GM23338 (cell line): ENCODE results near the gene NECTIN2. TPM values are rescaled to one million over a fixed set of nuclear protein-coding genes. Genes with fewer than 3 reads are reported as not detected.

Experiments
- ATAC-seq: fragments of 200-7000 bp; cut with Tn5 transposase; 3 replicates; pipeline ENCODE4 v1.9.1; 2020
- DNase-seq: peaks from one replicate; pipeline ENCODE4 v3.0.0-alpha.2; 2015; ENCODE audit warnings: low spot score
- H2AFZ ChIP-seq: fragments of 200-600 bp; sonication (generic); 2 replicates; pipeline ENCODE4 v1.8.0; 2016; ENCODE audit warnings: antibody characterized with exemption, mild to moderate bottlenecking, moderate library complexity
- H3F3A ChIP-seq: fragments of 200-600 bp; sonication (generic); replicated peaks from 2 replicates; pipeline ENCODE4 v1.8.0; 2017; ENCODE audit warnings: antibody characterized with exemption, mixed run types, low read depth
- H3K27ac ChIP-seq: fragments of 200-600 bp; sonication (generic); 2 replicates; pipeline ENCODE4 v1.6.1; 2016; ENCODE audit warnings: low read depth
- H3K27me3 ChIP-seq: fragments of 200-600 bp; sonication (generic); 2 replicates; pipeline ENCODE4 v1.8.0; 2016; ENCODE audit warnings: mild to moderate bottlenecking, mixed run types, moderate library complexity; ENCODE audit not compliant: insufficient read depth
- H3K36me3 ChIP-seq: fragments of 200-600 bp; sonication (generic); 2 replicates; pipeline ENCODE4 v1.8.0; 2016; ENCODE audit warnings: mild to moderate bottlenecking; ENCODE audit not compliant: insufficient read depth
- H3K4me1 ChIP-seq: fragments of 200-600 bp; sonication (generic); 2 replicates; pipeline ENCODE4 v1.8.0; 2016; ENCODE audit warnings: mild to moderate bottlenecking, moderate library complexity; ENCODE audit not compliant: insufficient read depth
- H3K4me2 ChIP-seq: fragments of 200-600 bp; sonication (generic); 2 replicates; pipeline ENCODE4 v1.7.1; 2017; ENCODE audit warnings: mixed run types
- H3K4me3 ChIP-seq: fragments of 200-600 bp; sonication (generic); 2 replicates; pipeline ENCODE4 v1.6.1; 2016; ENCODE audit warnings: mixed run types
- H3K79me2 ChIP-seq: fragments of 200-600 bp; sonication (generic); replicated peaks from 2 replicates; pipeline ENCODE4 v1.8.0; 2017; ENCODE audit warnings: mild to moderate bottlenecking; ENCODE audit not compliant: insufficient read depth
- H3K9me2 ChIP-seq: fragments of 200-600 bp; sonication (generic); 2 replicates; pipeline ENCODE4 v1.8.0; 2017; ENCODE audit not compliant: insufficient read depth
- H4K20me1 ChIP-seq: fragments of 200-600 bp; sonication (generic); replicated peaks from 2 replicates; pipeline ENCODE4 v1.8.0; 2017; ENCODE audit warnings: mild to moderate bottlenecking; ENCODE audit not compliant: insufficient read depth
- H3K27ac Mint-ChIP-seq: 2 replicates; pipeline ENCODE4 v1.8.0; 2020; ENCODE audit warnings: inconsistent platforms, mild to moderate bottlenecking, moderate library complexity, mixed read lengths
- H3K27me3 Mint-ChIP-seq: 3 replicates; pipeline ENCODE4 v1.8.0; 2022; ENCODE audit warnings: low read depth, mild to moderate bottlenecking, moderate library complexity, mixed read lengths, inconsistent platforms; ENCODE audit not compliant: insufficient read depth, poor library complexity
- H3K36me3 Mint-ChIP-seq: 3 replicates; pipeline ENCODE4 v1.8.0; 2021; ENCODE audit warnings: low read depth, mild to moderate bottlenecking, inconsistent platforms, moderate library complexity, mixed read lengths
- H3K4me1 Mint-ChIP-seq: 3 replicates; pipeline ENCODE4 v1.8.0; 2020; ENCODE audit warnings: mild to moderate bottlenecking, inconsistent platforms, mixed read lengths
- H3K4me3 Mint-ChIP-seq: 3 replicates; pipeline ENCODE4 v1.8.0; 2021; ENCODE audit warnings: moderate library complexity, mild to moderate bottlenecking, inconsistent platforms, mixed read lengths
- H3K9me3 Mint-ChIP-seq: 3 replicates; pipeline ENCODE4 v1.8.0; 2020; ENCODE audit warnings: moderate library complexity, mild to moderate bottlenecking, inconsistent platforms, mixed read lengths
- CREB1 ChIP-seq: fragments of 250-450 bp; sonication (Bioruptor Pico); IDR thresholded peaks from 2 replicates; pipeline ENCODE4 v1.5.0; 2020; ENCODE audit warnings: low read depth, mild to moderate bottlenecking, moderate library complexity
- CTCF ChIP-seq, 2 experiments: fragments of 200-600 bp in 1 of 2; sonication (generic) in 1 of 2; conservative IDR thresholded peaks; 2 replicates each; pipeline versions ENCODE4 v1.5.1 to v1.6.1; 2016 to 2017; ENCODE audit warnings: antibody characterized with exemption in 2 of 2, low read depth in 2 of 2, mild to moderate bottlenecking in 2 of 2, moderate library complexity in 1 of 2
- ETS1 ChIP-seq: IDR thresholded peaks from 2 replicates; pipeline ENCODE4 v1.6.1; 2016; ENCODE audit warnings: antibody characterized with exemption
- EZH2 ChIP-seq: fragments of 200-600 bp; sonication (generic); IDR thresholded peaks from one replicate; pipeline ENCODE4 v1.8.0; 2017; ENCODE audit warnings: antibody characterized with exemption, mild to moderate bottlenecking, low read depth; ENCODE audit not compliant: unreplicated experiment
- EZH2phosphoT487 ChIP-seq: fragments of 200-600 bp; sonication (generic); IDR thresholded peaks from one replicate; pipeline ENCODE4 v1.8.1; 2018; ENCODE audit warnings: antibody characterized with exemption; ENCODE audit not compliant: unreplicated experiment
- JUNB ChIP-seq: IDR thresholded peaks from one replicate; pipeline ENCODE4 v1.6.1; 2016; ENCODE audit warnings: antibody characterized with exemption; ENCODE audit not compliant: unreplicated experiment
- NANOG ChIP-seq: IDR thresholded peaks from 2 replicates; pipeline ENCODE4 v1.6.1; 2016; ENCODE audit warnings: antibody characterized with exemption, borderline replicate concordance
- POLR2AphosphoS5 ChIP-seq: IDR thresholded peaks from 2 replicates; pipeline ENCODE4 v1.6.1; 2016; ENCODE audit warnings: antibody characterized with exemption, low read depth
- STAT1 ChIP-seq: IDR thresholded peaks from one replicate; pipeline ENCODE4 v1.6.1; 2016; ENCODE audit warnings: antibody characterized with exemption; ENCODE audit not compliant: unreplicated experiment
- ZNF114 ChIP-seq: fragments of 250-450 bp; sonication (Bioruptor Pico); IDR thresholded peaks from 2 replicates; pipeline ENCODE4 v1.5.0; 2020; ENCODE audit warnings: mild to moderate bottlenecking, moderate library complexity
- ZNF331 ChIP-seq: fragments of 250-450 bp; sonication (Bioruptor Pico); IDR thresholded peaks from 2 replicates; pipeline ENCODE4 v1.5.0; 2020; ENCODE audit warnings: low read depth, mild to moderate bottlenecking, moderate library complexity
- ZNF462 ChIP-seq: fragments of 250-450 bp; sonication (Bioruptor Pico); IDR thresholded peaks from 2 replicates; pipeline ENCODE4 v1.5.0; 2020; ENCODE audit warnings: mild to moderate bottlenecking, moderate library complexity
- polyA plus RNA-seq: library from polyadenylated mRNA; unstranded; fragments of >200 nt; fragmentation: Nextera tagmentation; extraction: Ambion mirVana; gene quantifications from 2 replicates; pipeline ENCODE4 v1.2.1, GENCODE V29; 2016
- total RNA-seq: library from RNA; depleted of rRNA; stranded (reverse); fragments of >200 nt; shearing (Covaris generic); gene quantifications from 2 replicates; pipeline ENCODE4 v1.2.3, GENCODE V29; 2014

The NECTIN2 gene
- total and polyA plus RNA-seq, 2 experiments from 2014 or later = 109 to 230 TPM

- H3K9me3 Mint-ChIP-seq = no peaks in the 10 kb centered on the region
- Histone ChIP-seq H3K4me1 (no peaks in the 10 kb centered on the region; the same call in 1 of the 2 replicates), H3K4me2 (no peak overlapping the region), H3K79me2 (no peaks in the 10 kb centered on the region), H3K36me3 (no peaks in the 10 kb centered on the region), H3K27ac (no peak overlapping the region), H2AFZ (no peak overlapping the region), H3K9me2 (no peaks in the 10 kb centered on the region), H3F3A (no peaks in the 10 kb centered on the region), H3K27me3 (peaks cover 56% of the 10 kb centered on the region), H3K4me3 (no peak overlapping the region), H4K20me1 (0 out of 2 replicates have a peak, but pooled peaks cover 3% of the 10 kb centered on the region)
- peaks cover 35% of the 10 kb centered on the region for H3K27me3 Mint-ChIP-seq
- H3K36me3 Mint-ChIP-seq = peaks cover 19% of the 10 kb centered on the region; the same call in 2 of the 3 replicates
- H3K4me1 Mint-ChIP-seq = no peaks in the 10 kb centered on the region; the same call in 2 of the 3 replicates
- DNase-seq = no peak
- TF ChIP-seq POLR2AphosphoS5 = no peak
- H3K27ac Mint-ChIP-seq = no peak overlapping the region
- peak; percentile 26; the same call in 2 of the 3 replicates for ATAC-seq
- H3K4me3 Mint-ChIP-seq = no peak overlapping the region
Measured at GRCh38 chr19:44822670-44823372, 23.3 kb upstream of the NECTIN2 start.

- DNase-seq (no peak), ATAC-seq (no peak)
- Histone ChIP-seq H3K4me3 (no peak overlapping the region), H3K9me2 (no peaks in the 10 kb centered on the region), H3K27ac (no peak overlapping the region), H3F3A (no peaks in the 10 kb centered on the region), H4K20me1 (0 out of 2 replicates have a peak, but pooled peaks cover 3% of the 10 kb centered on the region), H2AFZ (no peak overlapping the region), H3K27me3 (peaks cover 59% of the 10 kb centered on the region), H3K4me1 (no peaks in the 10 kb centered on the region; the same call in 1 of the 2 replicates), H3K4me2 (no peak overlapping the region), H3K36me3 (no peaks in the 10 kb centered on the region), H3K79me2 (no peaks in the 10 kb centered on the region)
- H3K4me1 Mint-ChIP-seq = no peaks in the 10 kb centered on the region; the same call in 2 of the 3 replicates
- no peaks in the 10 kb centered on the region for H3K9me3 Mint-ChIP-seq
- peaks cover 35% of the 10 kb centered on the region for H3K27me3 Mint-ChIP-seq
- no peak overlapping the region; the same call in 2 of the 3 replicates for H3K4me3 Mint-ChIP-seq
- H3K27ac Mint-ChIP-seq = no peak overlapping the region
- H3K36me3 Mint-ChIP-seq = peaks cover 15% of the 10 kb centered on the region; the same call in 2 of the 3 replicates
- no peak for TF ChIP-seq STAT1
- no peak for TF ChIP-seq POLR2AphosphoS5
- TF ChIP-seq ETS1 = no peak
- TF ChIP-seq EZH2 = no peak
- TF ChIP-seq CTCF (conservative IDR thresholded peaks at IDR 0.05; ENCODE audit: low read depth in 2 of 2) = no peak
- TF ChIP-seq ZNF462 (CRISPR knock-in tag) = no peak
- no peak for TF ChIP-seq NANOG
- no peak for TF ChIP-seq ZNF331 (CRISPR knock-in tag)
- TF ChIP-seq EZH2phosphoT487 = no peak
- TF ChIP-seq JUNB = no peak
- no peak for TF ChIP-seq ZNF114 (CRISPR knock-in tag)
- TF ChIP-seq CREB1 (CRISPR knock-in tag) = no peak
Measured at GRCh38 chr19:44823373-44823698, 22.8 kb upstream of the NECTIN2 start.
